ENCODE results near the gene FRZB.

Gene FRZB

DNA sequence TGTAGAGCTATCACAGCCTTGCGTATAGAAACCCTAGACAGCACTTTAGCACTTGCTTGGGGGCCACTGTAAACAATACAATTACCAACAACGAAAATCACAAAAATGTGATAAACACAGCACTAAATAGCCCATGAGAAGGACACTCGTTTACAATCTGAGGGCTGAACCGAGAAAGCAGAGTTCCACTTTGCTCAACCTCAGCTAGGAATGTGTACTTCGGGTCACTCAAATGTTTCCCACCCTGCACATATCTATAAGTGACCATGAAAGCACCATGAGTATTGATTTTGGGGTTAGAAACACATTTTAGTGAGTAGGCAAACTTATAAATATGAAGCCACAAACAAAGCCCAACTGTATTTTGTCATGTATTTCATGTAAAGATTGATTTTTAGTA is 62.3 kb downstream of the FRZB start:
- DNase-seq (ENCODE audit: low read depth in 1 of 2, low spot score in 1 of 2), result no peak

- DNase-seq (ENCODE audit: low read depth in 1 of 2, low spot score in 1 of 2), result no peak
Observed at GRCh38 chr2:182798736-182799135, 67.7 kb downstream of the FRZB start.

- no peak for DNase-seq (ENCODE audit: low read depth in 1 of 2, low spot score in 1 of 2)
Observed at GRCh38 chr2:182792441-182792840, 74.0 kb downstream of the FRZB start.

GRCh38 chr2:182784777-182785176 is 81.7 kb downstream of the FRZB start:
- DNase-seq (ENCODE audit: low read depth in 1 of 2, low spot score in 1 of 2), result no peak

- no peak for DNase-seq (ENCODE audit: low read depth in 1 of 2, low spot score in 1 of 2)
Observed at GRCh38 chr2:182784058-182784706, 82.3 kb downstream of the FRZB start.

Measured in activated T-helper 1 cell treated with anti-CD3 and anti-CD28 coated beads, Interleukin-2, amount 50 U/mL, for 16 hours (primary cell).